GM10266 (cell line): ENCODE results near the gene NFYC.

Experiments
- DNase-seq: peaks from one replicate; pipeline ENCODE4 v3.0.0; 2012; ENCODE audit errors: extremely low spot score
- TF ChIP-seq, protein P1 (sequence below): IDR thresholded peaks from 2 replicates; pipeline ENCODE4 v1.5.1; 2012; ENCODE audit warnings: mild to moderate bottlenecking, low read depth; ENCODE audit not compliant: control insufficient read depth, insufficient read depth; ENCODE audit errors: missing control alignments

NFYC gene

DNA sequence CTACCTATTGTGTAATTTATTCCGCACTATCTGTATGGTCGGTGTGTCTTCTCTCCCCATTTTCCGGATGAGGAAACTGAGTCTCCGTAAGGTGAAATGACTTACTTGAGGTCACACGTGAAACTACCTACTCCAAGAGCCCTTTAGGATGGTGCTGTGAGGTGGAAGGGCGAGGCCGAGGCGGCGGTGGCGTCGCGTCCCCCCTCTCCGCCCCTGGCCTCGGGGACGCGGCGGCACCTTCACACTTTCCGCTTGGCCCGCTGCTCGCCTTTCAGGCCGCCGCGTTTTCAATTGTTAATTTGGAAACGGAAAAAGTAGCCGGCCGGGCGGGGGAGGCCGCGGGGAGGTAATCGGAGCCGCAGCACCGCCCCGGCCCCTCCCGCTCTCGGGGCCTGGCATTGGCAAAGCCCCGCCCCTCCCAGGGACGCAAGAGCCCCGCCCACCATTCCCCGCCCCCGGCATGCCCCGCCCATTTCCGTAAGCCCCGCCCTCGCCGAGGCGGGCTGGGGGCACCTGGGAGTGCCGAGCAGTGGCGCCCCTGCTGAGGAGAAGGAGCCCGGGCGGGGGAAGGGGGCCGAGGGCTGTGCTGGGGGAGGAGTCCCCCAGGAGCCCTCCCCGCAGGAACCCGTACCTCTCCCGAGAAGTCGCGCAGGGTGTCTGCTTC, 110.7 kb downstream of the NFYC start:
- peak; percentile 94 for DNase-seq
- TF ChIP-seq, protein P1, sequence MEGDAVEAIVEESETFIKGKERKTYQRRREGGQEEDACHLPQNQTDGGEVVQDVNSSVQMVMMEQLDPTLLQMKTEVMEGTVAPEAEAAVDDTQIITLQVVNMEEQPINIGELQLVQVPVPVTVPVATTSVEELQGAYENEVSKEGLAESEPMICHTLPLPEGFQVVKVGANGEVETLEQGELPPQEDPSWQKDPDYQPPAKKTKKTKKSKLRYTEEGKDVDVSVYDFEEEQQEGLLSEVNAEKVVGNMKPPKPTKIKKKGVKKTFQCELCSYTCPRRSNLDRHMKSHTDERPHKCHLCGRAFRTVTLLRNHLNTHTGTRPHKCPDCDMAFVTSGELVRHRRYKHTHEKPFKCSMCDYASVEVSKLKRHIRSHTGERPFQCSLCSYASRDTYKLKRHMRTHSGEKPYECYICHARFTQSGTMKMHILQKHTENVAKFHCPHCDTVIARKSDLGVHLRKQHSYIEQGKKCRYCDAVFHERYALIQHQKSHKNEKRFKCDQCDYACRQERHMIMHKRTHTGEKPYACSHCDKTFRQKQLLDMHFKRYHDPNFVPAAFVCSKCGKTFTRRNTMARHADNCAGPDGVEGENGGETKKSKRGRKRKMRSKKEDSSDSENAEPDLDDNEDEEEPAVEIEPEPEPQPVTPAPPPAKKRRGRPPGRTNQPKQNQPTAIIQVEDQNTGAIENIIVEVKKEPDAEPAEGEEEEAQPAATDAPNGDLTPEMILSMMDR, result no peak

DNA sequence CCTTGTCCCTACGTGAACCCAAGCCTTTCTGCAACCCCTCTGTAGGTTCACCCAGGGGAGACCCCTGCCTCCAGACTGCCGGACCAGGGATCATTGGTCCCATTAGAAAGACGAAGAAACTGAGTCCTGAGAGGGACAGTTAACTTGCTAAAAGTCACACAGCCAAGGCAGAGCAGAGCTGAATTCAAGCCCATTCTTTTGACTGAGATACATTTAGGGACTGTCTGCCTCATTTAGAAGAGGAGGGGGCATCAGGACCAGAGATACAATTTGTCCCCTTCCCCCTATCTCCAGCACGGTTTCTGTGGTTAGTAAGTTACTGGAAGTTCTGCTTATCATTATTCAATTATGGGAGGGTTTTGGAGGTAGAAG, 111.2 kb downstream of the NFYC start:
- no peak for DNase-seq
- TF ChIP-seq, protein P1, result no peak

DNA sequence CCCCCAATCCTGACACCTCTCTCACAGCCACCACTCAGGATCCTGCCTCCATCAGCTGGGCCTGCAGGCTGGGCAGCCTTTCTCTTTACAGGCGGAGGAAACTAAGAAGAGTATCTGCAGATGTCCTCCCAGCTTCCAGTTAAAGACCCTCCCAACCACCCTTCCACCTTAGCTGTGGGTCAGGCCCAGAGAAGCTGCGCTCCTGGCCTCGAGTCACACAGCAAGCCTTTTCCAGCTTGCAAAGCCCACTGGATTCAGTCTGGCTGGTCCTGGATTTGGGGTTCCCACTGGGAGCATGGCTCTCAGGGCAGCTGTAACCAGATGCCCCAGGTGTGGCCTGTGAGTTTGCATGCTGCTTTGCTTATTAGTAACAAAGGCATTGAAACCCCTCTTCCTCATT, 111.9 kb downstream of the NFYC start:
- no peak for DNase-seq
- TF ChIP-seq, protein P1, result no peak

DNA sequence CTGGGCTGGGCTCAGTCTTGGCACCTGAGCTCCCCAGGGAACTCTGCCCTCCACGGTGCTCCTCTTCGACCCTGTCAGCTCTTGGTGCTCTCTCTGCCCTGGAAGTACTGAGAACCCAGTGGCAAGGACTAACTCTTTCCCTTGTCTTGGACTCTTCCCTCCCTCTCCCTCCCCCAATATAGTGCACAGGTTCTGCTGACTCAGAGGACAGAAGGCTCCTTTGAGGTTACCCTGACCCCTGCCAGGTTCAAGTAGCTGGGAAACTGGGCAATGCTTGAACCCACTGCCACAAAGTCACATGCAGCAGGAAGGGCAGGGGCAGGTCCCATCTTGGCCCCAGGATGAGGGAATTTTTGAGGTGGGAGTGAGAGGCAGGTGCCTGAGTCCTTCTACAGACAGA, 112.4 kb downstream of the NFYC start:
- no peak for DNase-seq
- TF ChIP-seq, protein P1, result no peak

DNA sequence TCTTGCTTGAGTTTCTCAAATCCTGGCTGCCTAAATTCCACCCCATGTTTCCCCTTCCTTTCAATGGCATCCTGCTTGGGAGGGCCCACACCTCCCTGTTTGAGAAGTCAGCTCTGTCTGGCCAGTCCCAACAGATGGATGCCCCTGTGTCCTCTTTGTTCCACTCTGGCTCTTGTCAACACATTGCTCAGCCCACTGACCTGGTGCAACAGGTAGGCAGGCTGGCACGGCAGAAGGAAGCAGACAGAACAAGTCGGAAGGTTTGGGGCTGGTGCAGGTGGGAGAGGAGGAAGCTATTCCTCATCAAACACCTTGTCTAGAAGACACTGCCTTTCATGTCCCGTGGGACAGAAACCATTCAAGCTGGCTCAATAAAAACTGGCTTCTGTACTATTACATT, 114.7 kb downstream of the NFYC start:
- TF ChIP-seq, protein P1, result no peak
- DNase-seq, result no peak

DNA sequence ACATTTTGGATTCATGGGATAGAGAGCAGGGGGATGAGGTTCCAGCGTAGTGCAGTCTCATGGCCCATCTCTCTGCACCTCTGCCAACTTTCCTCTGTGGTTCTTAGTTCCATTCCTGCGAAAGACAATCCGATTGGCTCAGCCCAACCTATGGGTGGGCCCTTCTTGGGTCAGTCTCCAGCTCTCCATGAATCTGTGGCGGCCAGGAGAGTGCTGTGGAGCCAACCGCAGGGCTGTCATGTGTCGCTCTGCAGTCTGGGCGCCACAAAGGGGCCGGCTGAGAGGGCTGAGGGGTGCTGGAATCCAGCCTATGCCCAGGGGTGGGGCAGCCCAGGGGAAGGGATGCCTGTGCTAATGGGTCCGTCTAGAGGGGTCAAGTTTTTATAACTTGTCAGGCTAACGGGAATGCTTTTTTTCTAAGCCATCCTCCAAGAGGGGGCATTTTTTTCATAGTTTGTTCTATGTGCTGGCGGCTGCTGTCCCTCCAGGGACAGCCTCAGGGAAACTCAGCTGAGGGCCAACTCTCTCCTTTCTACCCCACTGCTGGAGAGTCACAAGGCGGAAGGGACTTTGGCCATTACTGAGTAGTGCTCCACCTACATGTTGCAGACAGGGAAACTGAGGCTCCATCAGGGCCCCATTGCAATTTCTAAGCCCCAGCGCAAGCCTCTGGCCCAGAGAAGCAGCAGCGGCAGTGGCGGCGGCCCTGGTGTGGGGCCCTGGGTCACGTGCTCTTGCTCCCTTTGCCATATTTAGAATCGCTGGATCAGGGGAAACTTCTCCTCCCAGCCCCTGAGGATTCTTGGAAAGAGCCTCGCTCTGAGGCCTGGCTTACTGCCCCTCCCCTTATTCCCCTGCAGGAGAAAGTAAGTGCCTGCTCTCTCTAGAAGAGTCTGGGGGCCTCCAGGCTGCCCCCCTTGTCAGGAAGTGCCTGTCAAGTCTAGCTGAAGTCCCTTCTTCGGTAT, 115.5 kb downstream of the NFYC start:
- DNase-seq, result no peak
- TF ChIP-seq, protein P1, result no peak

DNA sequence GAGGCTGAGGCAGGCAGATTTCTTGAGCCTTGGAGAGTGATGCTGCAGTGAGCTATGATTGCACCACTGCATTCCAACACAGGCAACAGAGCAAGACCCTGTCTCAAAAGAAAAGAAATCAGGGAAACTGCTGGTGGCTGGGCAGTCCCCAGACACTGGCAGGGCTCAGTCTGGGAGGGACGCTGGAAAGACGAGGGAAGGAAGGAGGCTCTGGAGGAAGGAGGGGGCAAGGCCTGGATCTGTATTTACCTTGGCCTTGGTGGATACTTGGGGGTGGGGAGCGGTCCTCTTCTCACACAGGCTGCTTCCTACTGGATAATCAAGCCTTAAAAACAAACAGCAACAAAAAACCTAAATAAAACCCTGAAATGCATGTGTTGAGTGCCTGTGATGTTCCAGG, 116.5 kb downstream of the NFYC start:
- TF ChIP-seq, protein P1, result no peak
- DNase-seq, result no peak
